WTC11 (cell line): ENCODE results near the gene OCIAD1. TPM values are rescaled to one million over a fixed set of nuclear protein-coding genes. Genes with fewer than 3 reads are reported as not detected.

ENCODE experiments used
- ATAC-seq: fragments of 200-7000 bp; cut with Tn5 transposase; 2 replicates; pipeline ENCODE4 v1.10.0; 2021; ENCODE audit warnings: mild to moderate bottlenecking, moderate library complexity
- CTCF ChIA-PET: fragments of 300-600 bp; sonication (Branson Sonifier 250); formaldehyde crosslinking; loops from one replicate; lab custom pipeline; 2021; ENCODE audit warnings: antibody characterized with exemption; lab: Charles Lee
- POLR2A ChIA-PET: fragments of 350-600 bp; sonication (Branson Sonifier 250); formaldehyde crosslinking; loops from one replicate; lab custom pipeline; 2021; ENCODE audit warnings: antibody characterized with exemption; lab: Charles Lee
- DNase-seq: peaks from one replicate; pipeline ENCODE4 v3.0.0; 2021; ENCODE audit warnings: low spot score
- H3K27ac Mint-ChIP-seq: 2 replicates; pipeline ENCODE4 v1.8.0; 2021; ENCODE audit warnings: mixed read lengths
- H3K27me3 Mint-ChIP-seq: 2 replicates; pipeline ENCODE4 v1.8.0; 2021; ENCODE audit warnings: low read depth, mild to moderate bottlenecking, moderate library complexity, mixed read lengths
- H3K36me3 Mint-ChIP-seq: 2 replicates; pipeline ENCODE4 v1.8.0; 2021; ENCODE audit warnings: mixed read lengths
- H3K4me1 Mint-ChIP-seq: 2 replicates; pipeline ENCODE4 v1.8.0; 2022; ENCODE audit warnings: mixed read lengths
- H3K4me3 Mint-ChIP-seq: 2 replicates; pipeline ENCODE4 v1.8.0; 2021; ENCODE audit warnings: mild to moderate bottlenecking, moderate library complexity, mixed read lengths
- H3K9me3 Mint-ChIP-seq: 2 replicates; pipeline ENCODE4 v1.8.0; 2021; ENCODE audit warnings: mixed read lengths
- CREB1 ChIP-seq: sonication (generic); formaldehyde crosslinking; IDR thresholded peaks from 2 replicates; pipeline ENCODE4 v1.8.0; 2023; ENCODE audit warnings: mild to moderate bottlenecking, missing genetic modification reagents
- ELF4 ChIP-seq: sonication (generic); formaldehyde crosslinking; IDR thresholded peaks from 2 replicates; pipeline ENCODE4 v1.8.1; 2022; ENCODE audit warnings: low read depth, mild to moderate bottlenecking, moderate library complexity, missing genetic modification reagents
- ESRRA ChIP-seq: sonication (generic); formaldehyde crosslinking; IDR thresholded peaks from 2 replicates; pipeline ENCODE4 v1.8.1; 2022; ENCODE audit warnings: mild to moderate bottlenecking, missing genetic modification reagents, borderline replicate concordance
- FOXJ3 ChIP-seq: sonication (generic); formaldehyde crosslinking; IDR thresholded peaks from 2 replicates; pipeline ENCODE4 v1.9.0; 2021; ENCODE audit warnings: missing genetic modification reagents, mild to moderate bottlenecking, borderline replicate concordance
- FOXK1 ChIP-seq: sonication (generic); formaldehyde crosslinking; IDR thresholded peaks from 2 replicates; pipeline ENCODE4 v1.8.0; 2022; ENCODE audit warnings: mild to moderate bottlenecking, moderate library complexity, missing genetic modification reagents
- FOXP1 ChIP-seq: sonication (generic); formaldehyde crosslinking; IDR thresholded peaks from 2 replicates; pipeline ENCODE4 v1.8.0; 2022; ENCODE audit warnings: missing genetic modification reagents, mild to moderate bottlenecking, moderate library complexity, borderline replicate concordance
- GRHL2 ChIP-seq: fragments of 250-450 bp; sonication (Bioruptor Pico); IDR thresholded peaks from 2 replicates; pipeline ENCODE4 v1.8.0; 2022; ENCODE audit warnings: mild to moderate bottlenecking, moderate library complexity; ENCODE audit not compliant: insufficient replicate concordance, severe bottlenecking
- NFATC4 ChIP-seq: fragments of 250-450 bp; sonication (Bioruptor Pico); IDR thresholded peaks from 2 replicates; pipeline ENCODE4 v1.9.0; 2021; ENCODE audit warnings: mild to moderate bottlenecking
- NR2C2 ChIP-seq: sonication (generic); formaldehyde crosslinking; IDR thresholded peaks from 2 replicates; pipeline ENCODE4 v1.8.0; 2022; ENCODE audit warnings: mild to moderate bottlenecking, missing genetic modification reagents
- OVOL2 ChIP-seq: fragments of 250-450 bp; sonication (Bioruptor Pico); IDR thresholded peaks from 2 replicates; pipeline ENCODE4 v1.9.0; 2021; ENCODE audit warnings: mild to moderate bottlenecking, borderline replicate concordance
- SOX15 ChIP-seq: fragments of 250-450 bp; sonication (Bioruptor Pico); IDR thresholded peaks from 2 replicates; pipeline ENCODE4 v1.9.0; 2021; ENCODE audit warnings: mild to moderate bottlenecking
- TEAD1 ChIP-seq: sonication (generic); formaldehyde crosslinking; IDR thresholded peaks from 2 replicates; pipeline ENCODE4 v1.8.0; 2022; ENCODE audit warnings: mild to moderate bottlenecking, missing genetic modification reagents
- ZNF121 ChIP-seq: sonication (generic); formaldehyde crosslinking; IDR thresholded peaks from 2 replicates; pipeline ENCODE4 v1.8.0; 2023; ENCODE audit warnings: missing genetic modification reagents
- total RNA-seq: library from RNA; stranded (reverse); gene quantifications from 3 replicates; pipeline ENCODE4 v1.2.3, GENCODE V29; 2021
- TF ChIP-seq, protein P1 (sequence below): fragments of 250-450 bp; sonication (Bioruptor Pico); IDR thresholded peaks from 2 replicates; pipeline ENCODE4 v1.9.0; 2021; ENCODE audit warnings: mild to moderate bottlenecking
- TF ChIP-seq, protein P2 (sequence below): fragments of 200-600 bp; IDR thresholded peaks from 2 replicates; pipeline ENCODE4 v1.8.0; 2022; ENCODE audit warnings: antibody characterized with exemption
- TF ChIP-seq, protein P3 (sequence below): sonication (generic); formaldehyde crosslinking; IDR thresholded peaks from 2 replicates; pipeline ENCODE4 v1.8.1; 2023; ENCODE audit warnings: mild to moderate bottlenecking, missing genetic modification reagents
- TF ChIP-seq, protein P4 (sequence below): sonication (generic); formaldehyde crosslinking; IDR thresholded peaks from 2 replicates; pipeline ENCODE4 v1.8.0; 2022; ENCODE audit warnings: mild to moderate bottlenecking, missing genetic modification reagents
- TF ChIP-seq, protein P5 (sequence below): sonication (generic); formaldehyde crosslinking; IDR thresholded peaks from 2 replicates; pipeline ENCODE4 v1.8.1; 2023; ENCODE audit warnings: mild to moderate bottlenecking, missing genetic modification reagents
- TF ChIP-seq, protein P6 (sequence below): fragments of 250-450 bp; sonication (Bioruptor Pico); IDR thresholded peaks from 2 replicates; pipeline ENCODE4 v1.9.0; 2021; ENCODE audit warnings: moderate library complexity, mild to moderate bottlenecking, inconsistent platforms, borderline replicate concordance

The OCIAD1 gene
- total RNA-seq, 1 experiment from 2014 or later, result 135 TPM

DNA sequence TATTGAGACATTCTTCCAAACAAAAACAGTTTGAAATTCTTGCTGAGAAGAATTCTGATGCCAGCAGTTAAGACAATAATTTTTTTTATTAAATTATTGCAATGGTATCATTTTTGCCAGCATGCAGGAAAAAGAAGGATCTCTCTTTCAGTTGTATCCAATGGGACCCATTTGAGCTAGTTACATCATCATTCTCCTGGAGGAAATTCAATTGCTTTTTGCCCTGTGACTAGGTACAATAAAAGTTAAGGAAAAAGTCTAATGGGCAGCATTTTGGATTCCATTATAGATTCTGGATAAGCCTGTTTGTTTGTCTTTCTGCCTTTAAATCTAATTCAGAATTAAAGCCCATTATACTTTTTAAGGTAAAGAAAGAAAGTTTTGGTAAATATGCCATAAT is 40.3 kb upstream of the OCIAD1 start:
- ChIA-PET CTCF (no interaction called here), POLR2A (no interaction called here)
- 0 out of 2 replicates have a peak, but pooled peaks cover 6% of the 10 kb centered on the region for H3K4me1 Mint-ChIP-seq

More for the DNA sequence above, 40.3 kb upstream of the OCIAD1 start:
- ATAC-seq (no peak), DNase-seq (no peak)
- Mint-ChIP-seq H3K4me3 (no peak overlapping the region), H3K36me3 (no peaks in the 10 kb centered on the region), H3K27ac (no peak overlapping the region), H3K9me3 (no peaks in the 10 kb centered on the region), H3K27me3 (no peaks in the 10 kb centered on the region; the same call in 1 of the 2 replicates)
- TF ChIP-seq NR2C2 (CRISPR knock-in tag) (no peak), OVOL2 (CRISPR knock-in tag) (no peak), ESRRA (CRISPR knock-in tag) (no peak), FOXP1 (CRISPR knock-in tag) (no peak), CREB1 (no peak), FOXK1 (CRISPR knock-in tag) (no peak), FOXJ3 (CRISPR knock-in tag) (no peak), TEAD1 (CRISPR knock-in tag) (no peak), NFATC4 (CRISPR knock-in tag) (no peak), SOX15 (CRISPR knock-in tag) (no peak), ZNF121 (CRISPR knock-in tag) (no peak), ELF4 (no peak), GRHL2 (CRISPR knock-in tag) (no peak)
- TF ChIP-seq, protein P1, sequence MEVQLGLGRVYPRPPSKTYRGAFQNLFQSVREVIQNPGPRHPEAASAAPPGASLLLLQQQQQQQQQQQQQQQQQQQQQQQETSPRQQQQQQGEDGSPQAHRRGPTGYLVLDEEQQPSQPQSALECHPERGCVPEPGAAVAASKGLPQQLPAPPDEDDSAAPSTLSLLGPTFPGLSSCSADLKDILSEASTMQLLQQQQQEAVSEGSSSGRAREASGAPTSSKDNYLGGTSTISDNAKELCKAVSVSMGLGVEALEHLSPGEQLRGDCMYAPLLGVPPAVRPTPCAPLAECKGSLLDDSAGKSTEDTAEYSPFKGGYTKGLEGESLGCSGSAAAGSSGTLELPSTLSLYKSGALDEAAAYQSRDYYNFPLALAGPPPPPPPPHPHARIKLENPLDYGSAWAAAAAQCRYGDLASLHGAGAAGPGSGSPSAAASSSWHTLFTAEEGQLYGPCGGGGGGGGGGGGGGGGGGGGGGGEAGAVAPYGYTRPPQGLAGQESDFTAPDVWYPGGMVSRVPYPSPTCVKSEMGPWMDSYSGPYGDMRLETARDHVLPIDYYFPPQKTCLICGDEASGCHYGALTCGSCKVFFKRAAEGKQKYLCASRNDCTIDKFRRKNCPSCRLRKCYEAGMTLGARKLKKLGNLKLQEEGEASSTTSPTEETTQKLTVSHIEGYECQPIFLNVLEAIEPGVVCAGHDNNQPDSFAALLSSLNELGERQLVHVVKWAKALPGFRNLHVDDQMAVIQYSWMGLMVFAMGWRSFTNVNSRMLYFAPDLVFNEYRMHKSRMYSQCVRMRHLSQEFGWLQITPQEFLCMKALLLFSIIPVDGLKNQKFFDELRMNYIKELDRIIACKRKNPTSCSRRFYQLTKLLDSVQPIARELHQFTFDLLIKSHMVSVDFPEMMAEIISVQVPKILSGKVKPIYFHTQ (CRISPR knock-in tag), result no peak
- TF ChIP-seq, protein P2, sequence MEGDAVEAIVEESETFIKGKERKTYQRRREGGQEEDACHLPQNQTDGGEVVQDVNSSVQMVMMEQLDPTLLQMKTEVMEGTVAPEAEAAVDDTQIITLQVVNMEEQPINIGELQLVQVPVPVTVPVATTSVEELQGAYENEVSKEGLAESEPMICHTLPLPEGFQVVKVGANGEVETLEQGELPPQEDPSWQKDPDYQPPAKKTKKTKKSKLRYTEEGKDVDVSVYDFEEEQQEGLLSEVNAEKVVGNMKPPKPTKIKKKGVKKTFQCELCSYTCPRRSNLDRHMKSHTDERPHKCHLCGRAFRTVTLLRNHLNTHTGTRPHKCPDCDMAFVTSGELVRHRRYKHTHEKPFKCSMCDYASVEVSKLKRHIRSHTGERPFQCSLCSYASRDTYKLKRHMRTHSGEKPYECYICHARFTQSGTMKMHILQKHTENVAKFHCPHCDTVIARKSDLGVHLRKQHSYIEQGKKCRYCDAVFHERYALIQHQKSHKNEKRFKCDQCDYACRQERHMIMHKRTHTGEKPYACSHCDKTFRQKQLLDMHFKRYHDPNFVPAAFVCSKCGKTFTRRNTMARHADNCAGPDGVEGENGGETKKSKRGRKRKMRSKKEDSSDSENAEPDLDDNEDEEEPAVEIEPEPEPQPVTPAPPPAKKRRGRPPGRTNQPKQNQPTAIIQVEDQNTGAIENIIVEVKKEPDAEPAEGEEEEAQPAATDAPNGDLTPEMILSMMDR, result no peak
- TF ChIP-seq, protein P3, sequence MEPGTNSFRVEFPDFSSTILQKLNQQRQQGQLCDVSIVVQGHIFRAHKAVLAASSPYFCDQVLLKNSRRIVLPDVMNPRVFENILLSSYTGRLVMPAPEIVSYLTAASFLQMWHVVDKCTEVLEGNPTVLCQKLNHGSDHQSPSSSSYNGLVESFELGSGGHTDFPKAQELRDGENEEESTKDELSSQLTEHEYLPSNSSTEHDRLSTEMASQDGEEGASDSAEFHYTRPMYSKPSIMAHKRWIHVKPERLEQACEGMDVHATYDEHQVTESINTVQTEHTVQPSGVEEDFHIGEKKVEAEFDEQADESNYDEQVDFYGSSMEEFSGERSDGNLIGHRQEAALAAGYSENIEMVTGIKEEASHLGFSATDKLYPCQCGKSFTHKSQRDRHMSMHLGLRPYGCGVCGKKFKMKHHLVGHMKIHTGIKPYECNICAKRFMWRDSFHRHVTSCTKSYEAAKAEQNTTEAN (CRISPR knock-in tag), result no peak
- TF ChIP-seq, protein P4, sequence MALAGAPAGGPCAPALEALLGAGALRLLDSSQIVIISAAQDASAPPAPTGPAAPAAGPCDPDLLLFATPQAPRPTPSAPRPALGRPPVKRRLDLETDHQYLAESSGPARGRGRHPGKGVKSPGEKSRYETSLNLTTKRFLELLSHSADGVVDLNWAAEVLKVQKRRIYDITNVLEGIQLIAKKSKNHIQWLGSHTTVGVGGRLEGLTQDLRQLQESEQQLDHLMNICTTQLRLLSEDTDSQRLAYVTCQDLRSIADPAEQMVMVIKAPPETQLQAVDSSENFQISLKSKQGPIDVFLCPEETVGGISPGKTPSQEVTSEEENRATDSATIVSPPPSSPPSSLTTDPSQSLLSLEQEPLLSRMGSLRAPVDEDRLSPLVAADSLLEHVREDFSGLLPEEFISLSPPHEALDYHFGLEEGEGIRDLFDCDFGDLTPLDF, result no peak
- TF ChIP-seq, protein P5, sequence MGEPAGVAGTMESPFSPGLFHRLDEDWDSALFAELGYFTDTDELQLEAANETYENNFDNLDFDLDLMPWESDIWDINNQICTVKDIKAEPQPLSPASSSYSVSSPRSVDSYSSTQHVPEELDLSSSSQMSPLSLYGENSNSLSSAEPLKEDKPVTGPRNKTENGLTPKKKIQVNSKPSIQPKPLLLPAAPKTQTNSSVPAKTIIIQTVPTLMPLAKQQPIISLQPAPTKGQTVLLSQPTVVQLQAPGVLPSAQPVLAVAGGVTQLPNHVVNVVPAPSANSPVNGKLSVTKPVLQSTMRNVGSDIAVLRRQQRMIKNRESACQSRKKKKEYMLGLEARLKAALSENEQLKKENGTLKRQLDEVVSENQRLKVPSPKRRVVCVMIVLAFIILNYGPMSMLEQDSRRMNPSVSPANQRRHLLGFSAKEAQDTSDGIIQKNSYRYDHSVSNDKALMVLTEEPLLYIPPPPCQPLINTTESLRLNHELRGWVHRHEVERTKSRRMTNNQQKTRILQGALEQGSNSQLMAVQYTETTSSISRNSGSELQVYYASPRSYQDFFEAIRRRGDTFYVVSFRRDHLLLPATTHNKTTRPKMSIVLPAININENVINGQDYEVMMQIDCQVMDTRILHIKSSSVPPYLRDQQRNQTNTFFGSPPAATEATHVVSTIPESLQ (CRISPR knock-in tag), result no peak
- TF ChIP-seq, protein P6, sequence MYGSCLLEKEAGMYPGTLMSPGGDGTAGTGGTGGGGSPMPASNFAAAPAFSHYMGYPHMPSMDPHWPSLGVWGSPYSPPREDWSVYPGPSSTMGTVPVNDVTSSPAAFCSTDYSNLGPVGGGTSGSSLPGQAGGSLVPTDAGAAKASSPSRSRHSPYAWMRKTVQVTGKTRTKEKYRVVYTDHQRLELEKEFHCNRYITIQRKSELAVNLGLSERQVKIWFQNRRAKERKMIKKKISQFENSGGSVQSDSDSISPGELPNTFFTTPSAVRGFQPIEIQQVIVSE, result no peak
